ENCODE measurements around the gene FTL.
A peak's percentile ranks its signal among the peaks of the same experiment; 100 is the strongest.

Gene FTL

DNA sequence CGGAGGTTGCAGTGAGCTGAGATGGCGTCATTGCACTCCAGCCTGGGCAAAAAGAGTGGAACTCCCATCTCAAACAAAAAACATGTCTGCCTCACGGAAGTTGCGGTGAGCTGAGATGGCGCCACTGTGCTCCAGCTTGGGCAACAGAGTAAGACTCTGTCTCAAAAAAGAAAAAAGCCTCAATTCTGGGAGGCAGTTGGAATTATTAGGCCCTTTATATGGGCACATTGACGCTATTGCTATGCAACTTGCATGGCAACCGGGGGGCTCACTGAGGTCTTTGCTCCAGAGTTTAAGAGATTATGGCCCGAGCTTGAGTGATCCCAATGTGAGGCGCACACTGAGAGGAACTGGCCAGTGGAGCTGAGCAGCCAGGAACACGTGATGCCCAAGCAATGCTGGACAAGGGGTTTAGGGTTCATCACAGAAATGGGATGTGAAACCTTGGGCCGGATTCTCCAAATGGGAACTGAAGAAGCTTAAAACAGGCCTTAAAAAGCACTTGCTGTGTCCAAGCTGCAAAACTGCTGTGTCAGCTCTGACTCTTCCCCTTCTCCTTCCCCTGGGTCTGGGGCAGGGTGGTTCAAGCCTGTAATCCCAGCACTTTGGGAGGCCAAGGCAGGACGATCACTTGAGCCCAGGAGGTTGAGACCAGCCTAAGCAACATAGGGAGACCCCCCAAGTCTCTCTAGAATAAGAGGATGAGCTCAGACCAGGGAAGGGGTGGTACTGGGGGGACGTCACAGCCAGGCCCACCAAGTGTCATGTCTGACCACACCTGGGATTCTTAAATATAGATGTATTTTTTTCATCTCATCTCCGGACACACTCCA, 2.5 kb downstream of the FTL start:
- TF ChIP-seq, protein P1, sequence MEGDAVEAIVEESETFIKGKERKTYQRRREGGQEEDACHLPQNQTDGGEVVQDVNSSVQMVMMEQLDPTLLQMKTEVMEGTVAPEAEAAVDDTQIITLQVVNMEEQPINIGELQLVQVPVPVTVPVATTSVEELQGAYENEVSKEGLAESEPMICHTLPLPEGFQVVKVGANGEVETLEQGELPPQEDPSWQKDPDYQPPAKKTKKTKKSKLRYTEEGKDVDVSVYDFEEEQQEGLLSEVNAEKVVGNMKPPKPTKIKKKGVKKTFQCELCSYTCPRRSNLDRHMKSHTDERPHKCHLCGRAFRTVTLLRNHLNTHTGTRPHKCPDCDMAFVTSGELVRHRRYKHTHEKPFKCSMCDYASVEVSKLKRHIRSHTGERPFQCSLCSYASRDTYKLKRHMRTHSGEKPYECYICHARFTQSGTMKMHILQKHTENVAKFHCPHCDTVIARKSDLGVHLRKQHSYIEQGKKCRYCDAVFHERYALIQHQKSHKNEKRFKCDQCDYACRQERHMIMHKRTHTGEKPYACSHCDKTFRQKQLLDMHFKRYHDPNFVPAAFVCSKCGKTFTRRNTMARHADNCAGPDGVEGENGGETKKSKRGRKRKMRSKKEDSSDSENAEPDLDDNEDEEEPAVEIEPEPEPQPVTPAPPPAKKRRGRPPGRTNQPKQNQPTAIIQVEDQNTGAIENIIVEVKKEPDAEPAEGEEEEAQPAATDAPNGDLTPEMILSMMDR (conservative IDR thresholded peaks at IDR 0.05; ENCODE audit: low read length) = no peak
- peak overlapping the region; percentile 100 for H3K4me3 ChIP-seq (ENCODE audit: low read length)
- DNase-seq (ENCODE audit: low read depth) = peak; percentile 71

DNA sequence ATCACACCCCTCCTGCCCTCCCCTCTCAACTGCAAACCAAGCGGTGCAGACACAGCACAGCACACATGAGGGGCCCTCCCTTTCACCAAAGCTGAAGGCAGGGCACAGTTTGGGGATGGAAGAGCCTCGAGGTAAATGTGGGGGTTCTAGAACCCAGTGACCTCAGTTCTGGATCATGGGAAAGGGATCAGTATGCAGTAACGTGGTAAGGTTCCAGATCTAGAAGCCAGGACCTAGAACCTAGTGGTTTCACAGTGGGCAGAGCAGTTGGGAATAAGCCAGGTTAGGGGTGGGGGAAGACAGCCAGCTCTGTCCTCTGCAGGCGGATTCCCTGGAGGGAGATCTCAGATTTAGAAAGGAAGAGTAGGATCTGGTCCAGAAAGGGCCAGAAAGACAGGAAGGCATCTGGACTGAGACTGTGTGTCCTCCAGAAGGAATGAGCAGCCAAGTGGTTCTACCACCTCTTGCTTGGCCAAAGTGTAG, 3.1 kb downstream of the FTL start:
- DNase-seq (ENCODE audit: low read depth) = peak; percentile 61
- TF ChIP-seq, protein P1 (conservative IDR thresholded peaks at IDR 0.05; ENCODE audit: low read length) = no peak
- no peak overlapping the region for H3K4me3 ChIP-seq (ENCODE audit: low read length)

DNA sequence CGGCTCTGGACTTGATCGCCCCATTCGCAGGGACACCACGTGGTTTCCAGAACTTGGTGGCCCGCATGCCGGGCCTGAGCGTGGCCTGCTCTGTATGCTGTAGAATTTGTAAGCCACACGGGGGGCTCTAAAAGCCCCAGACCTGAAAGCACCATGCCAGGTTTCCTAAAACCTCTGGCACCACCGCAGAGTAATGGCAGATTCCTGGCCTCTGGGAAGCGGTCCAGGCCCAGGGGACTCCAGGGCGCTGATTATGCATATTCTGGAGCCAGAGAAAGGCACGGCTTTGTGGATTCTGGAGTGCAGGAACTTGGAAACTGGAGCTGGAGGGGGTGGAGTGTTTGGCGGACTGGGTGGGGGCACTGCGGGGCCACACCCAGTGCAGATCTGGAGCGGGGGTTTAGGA, 3.7 kb downstream of the FTL start:
- TF ChIP-seq, protein P1 (conservative IDR thresholded peaks at IDR 0.05; ENCODE audit: low read length) = no peak
- H3K4me3 ChIP-seq (ENCODE audit: low read length) = no peak overlapping the region
- no peak for DNase-seq (ENCODE audit: low read depth)

DNA sequence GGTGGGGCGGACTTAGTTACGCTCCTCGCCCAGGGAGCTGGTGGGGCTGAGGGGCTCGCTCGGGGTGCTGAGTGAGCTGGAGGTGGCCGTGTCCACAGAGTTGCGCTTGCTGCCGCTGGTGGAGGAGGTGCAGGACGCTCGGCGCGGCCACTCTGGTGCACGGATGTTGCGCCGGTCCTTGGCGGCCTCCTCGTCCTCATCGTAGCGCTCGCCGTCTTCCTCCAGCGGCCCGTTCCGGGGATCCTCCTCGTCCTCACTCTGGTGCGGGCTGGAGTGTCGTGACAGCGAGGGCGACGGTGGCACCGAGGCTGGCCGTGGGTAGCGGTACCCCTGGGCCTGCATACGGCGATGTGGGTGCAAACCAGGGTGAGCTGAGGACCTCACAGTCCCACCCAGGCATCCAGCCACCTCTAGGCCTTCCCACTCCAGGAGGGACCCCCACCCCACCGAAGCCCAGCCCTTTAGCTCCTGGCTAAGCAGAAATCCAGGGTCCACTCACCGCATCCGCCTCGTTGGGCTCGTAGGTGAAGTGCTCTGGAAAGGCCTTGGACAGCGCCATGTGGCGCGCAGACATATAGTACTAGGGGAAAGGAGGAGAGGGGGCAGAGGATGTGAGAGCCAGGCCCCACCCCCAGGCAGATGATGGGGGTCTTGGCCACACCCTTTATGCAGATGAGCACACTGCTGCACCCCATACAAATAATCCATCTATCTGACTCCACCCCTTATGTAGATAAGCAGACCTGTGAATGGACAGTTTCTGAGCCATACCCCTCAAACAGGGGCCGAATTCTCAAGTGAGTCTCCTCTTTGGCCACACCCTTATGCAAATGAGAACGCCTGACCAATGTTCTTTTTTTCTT, 4.4 kb downstream of the FTL start:
- DNase-seq (ENCODE audit: low read depth) = no peak
- TF ChIP-seq, protein P1 (conservative IDR thresholded peaks at IDR 0.05; ENCODE audit: low read length) = no peak
- H3K4me3 ChIP-seq (ENCODE audit: low read length) = no peak overlapping the region

DNA sequence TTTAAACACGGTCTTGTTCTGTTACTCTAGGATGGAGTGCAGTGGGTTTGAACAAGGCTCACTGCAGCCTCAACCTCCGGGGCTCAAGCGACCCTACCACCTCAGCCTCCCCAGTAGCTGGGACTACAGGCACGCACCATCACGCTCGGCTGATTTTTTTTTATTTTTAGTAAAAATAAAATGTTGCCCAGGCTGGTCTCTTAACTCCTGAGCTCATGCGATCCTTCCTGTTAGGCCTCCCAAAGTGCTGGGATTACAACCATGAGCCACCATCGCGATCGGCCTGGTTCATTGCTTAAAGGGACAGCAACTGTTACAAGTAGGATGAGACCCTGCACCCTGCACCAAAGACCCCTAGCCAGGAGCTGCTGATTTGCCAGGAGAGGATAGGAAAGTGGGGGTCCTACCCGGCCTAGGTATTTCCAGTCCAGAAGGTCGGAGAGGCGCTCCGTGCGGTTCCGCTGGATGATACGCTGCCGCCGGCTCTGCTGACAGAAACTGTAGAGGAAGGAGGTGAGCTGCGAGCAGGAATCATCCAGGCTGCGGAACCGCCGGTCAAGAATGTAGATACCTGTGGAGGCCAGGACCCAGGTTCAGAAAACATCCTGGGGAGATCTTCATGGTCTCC, 5.1 kb downstream of the FTL start:
- TF ChIP-seq, protein P1 (conservative IDR thresholded peaks at IDR 0.05; ENCODE audit: low read length) = no peak
- no peak overlapping the region for H3K4me3 ChIP-seq (ENCODE audit: low read length)
- no peak for DNase-seq (ENCODE audit: low read depth)

DNA sequence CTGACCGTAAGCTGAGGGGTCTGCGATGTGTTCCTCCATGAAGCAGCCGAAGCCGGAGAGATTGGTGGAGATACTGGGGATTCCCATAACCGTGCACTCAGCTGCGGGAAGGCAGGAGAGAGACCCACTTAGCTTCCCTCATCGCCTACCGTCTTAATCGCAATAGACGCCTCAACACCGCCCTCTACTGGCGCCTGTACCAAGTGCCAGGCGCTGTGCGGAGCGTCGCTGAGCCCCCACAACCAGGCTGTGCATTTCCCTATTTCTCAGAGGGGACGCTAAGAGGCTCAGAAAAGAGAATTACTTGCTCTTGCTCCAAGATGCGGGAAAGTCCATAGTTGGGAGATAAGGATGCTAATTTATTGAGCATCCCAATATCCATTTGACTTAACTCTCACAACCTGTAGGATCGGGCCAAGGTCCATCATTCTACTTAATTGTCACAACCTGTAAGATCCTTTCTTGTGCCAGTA, 5.8 kb downstream of the FTL start:
- no peak overlapping the region for H3K4me3 ChIP-seq (ENCODE audit: low read length)
- peak; percentile 66 for DNase-seq (ENCODE audit: low read depth)
- TF ChIP-seq, protein P1 (conservative IDR thresholded peaks at IDR 0.05; ENCODE audit: low read length) = peak; percentile 90

Data from AG10803 (cell line).